Heart left ventricle (tissue), 13 donors: ENCODE data around the gene FAM83E.

ENCODE experiments used
- CTCF ChIP-seq, 12 donors: fragments of 200-600 bp; sonication (generic) in 4 of 12; IDR thresholded peaks; one replicate each; pipeline versions ENCODE4 v1.5.0 to v1.8.0; 2018 to 2022; ENCODE audit warnings: antibody characterized with exemption in 12 of 12, mild to moderate bottlenecking in 5 of 12
- POLR2A ChIP-seq, 2 donors: fragments of 450-650 bp; IDR thresholded peaks; one replicate each; pipeline ENCODE4 v1.6.1; 2017; ENCODE audit warnings: antibody characterized with exemption in 2 of 2, mild to moderate bottlenecking in 2 of 2, moderate library complexity in 2 of 2
- donor health status: ischemic (EF 13 %, LVEDD 7.1; RV severe dilation, severe dysfunction).
- donor health status: DM: no; HTN: yes; CAD: no.
- donor health status: DM: no; HTN: no; CAD: no.
- donor health status: ischemic (EF 25% LVEDD 6.9; RV normal size, moderate dysfunction).
- donor health status: ischemic (EF 25% LVEDD 5.7; RV mildly dilated, moderate dysfunction).
- donor health status: ischemic (EF 35%, LVEDD 5.7; RV mildly dilated, moderate dysfunction).
- donor health status: nonischemic (EF 11% LVEDD 7.7; RV severe dilation, severe dysfunction).
- donor health status: DM: yes; HTN: yes; CAD: no.
- donor health status: PGD.
- donor health status: ischemic (EF 29% LVEDD 5.4; RV normal size, mild dysfunction).
- donor health status: nonischemic (EF 23%, LVEDD 6.1; RV moderate dilation, normal function).

- TF ChIP-seq CTCF (IDR thresholded peaks at IDR 0.05) (no peak), POLR2A (IDR thresholded peaks at IDR 0.05) (no peak)
Observed at GRCh38 chr19:48607359-48607755, 7.5 kb downstream of the FAM83E start.
